NCI-H2227 treated with DMSO at 0.1 percent for 48 hours (cell line): ENCODE measurements around the gene SPOCK2.

ENCODE experiments used
- DNase-seq: peaks from one replicate; lab custom pipeline; 2025; lab: John Stamatoyannopoulos, UW

SPOCK2 gene

GRCh38 chr10:72009425-72010081, 78.8 kb downstream of the SPOCK2 start:
- no peak for DNase-seq

DNA sequence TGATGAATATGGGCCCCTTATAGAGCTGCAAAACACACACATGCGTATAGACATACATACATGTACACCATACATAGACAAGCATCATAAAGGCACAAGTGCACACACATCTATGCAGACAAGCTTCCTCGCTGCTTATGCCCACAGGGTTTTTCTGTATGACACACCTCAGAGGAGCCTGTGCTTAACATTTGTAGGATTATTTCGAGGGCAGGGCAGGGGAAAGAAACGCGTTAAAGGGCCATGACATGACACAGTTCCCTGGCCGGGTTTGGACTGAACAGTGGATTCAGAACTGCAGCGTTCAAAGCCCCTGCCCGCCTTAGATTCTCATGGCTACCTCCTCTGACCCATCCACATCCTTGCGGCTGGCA, 79.3 kb downstream of the SPOCK2 start:
- DNase-seq, result no peak
